SJSA1 (cell line): Measurements from ENCODE around the gene MBTD1. TPM values are rescaled to one million over a fixed set of nuclear protein-coding genes. Genes with fewer than 3 reads are reported as not detected.
A peak's percentile ranks its signal among the peaks of the same experiment; 100 is the strongest.

ENCODE experiments used
- DNase-seq, 2 experiments: peaks; one replicate each; pipeline ENCODE4 v3.0.0-alpha.2; 2015 to 2020; ENCODE audit warnings: low spot score in 2 of 2, low read depth in 1 of 2
- H3K27ac ChIP-seq: fragments of 250-450 bp; sonication (Bioruptor Pico); 2 replicates; pipeline ENCODE4 v1.5.1; 2020; ENCODE audit warnings: mild to moderate bottlenecking, moderate library complexity
- H3K27me3 ChIP-seq: fragments of 250-450 bp; sonication (Bioruptor Pico); replicated peaks from 2 replicates; pipeline ENCODE4 v1.5.1; 2020; ENCODE audit warnings: mild to moderate bottlenecking, moderate library complexity
- H3K36me3 ChIP-seq: fragments of 250-450 bp; sonication (Bioruptor Pico); 2 replicates; pipeline ENCODE4 v1.5.1; 2020; ENCODE audit warnings: mild to moderate bottlenecking
- H3K4me1 ChIP-seq: fragments of 250-450 bp; sonication (Bioruptor Pico); replicated peaks from 2 replicates; pipeline ENCODE4 v1.6.1; 2021; ENCODE audit warnings: mild to moderate bottlenecking
- H3K4me3 ChIP-seq: fragments of 250-450 bp; sonication (Bioruptor Pico); 2 replicates; pipeline ENCODE4 v1.5.1; 2020; ENCODE audit warnings: mild to moderate bottlenecking
- H3K9me3 ChIP-seq: fragments of 250-450 bp; sonication (Bioruptor Pico); replicated peaks from 2 replicates; pipeline ENCODE4 v1.5.1; 2020; ENCODE audit warnings: mild to moderate bottlenecking
- total RNA-seq: library from RNA; depleted of rRNA; stranded (reverse); fragments of >200 nt; shearing (Covaris generic); gene quantifications from 2 replicates; pipeline ENCODE4 v1.2.3, GENCODE V29; 2014

Gene MBTD1
- total RNA-seq, 1 experiment from 2014 or later, result 11.3 TPM

GRCh38 chr17:51164911-51165679 is 94.8 kb downstream of the MBTD1 start:
- H3K27me3 ChIP-seq, result no peaks in the 10 kb centered on the region
- H3K4me1 ChIP-seq, result peaks cover 12% of the 10 kb centered on the region
- peak overlapping the region; percentile 92; the same call in 1 of the 2 replicates for H3K4me3 ChIP-seq
- peaks cover 82% of the 10 kb centered on the region for H3K36me3 ChIP-seq
- no peak for DNase-seq
- no peaks in the 10 kb centered on the region for H3K9me3 ChIP-seq
- H3K27ac ChIP-seq, result no peak overlapping the region; the same call in 1 of the 2 replicates

- Histone ChIP-seq H3K27me3 (no peaks in the 10 kb centered on the region), H3K4me3 (no peak overlapping the region), H3K4me1 (peaks cover 7% of the 10 kb centered on the region), H3K27ac (no peak overlapping the region), H3K9me3 (no peaks in the 10 kb centered on the region), H3K36me3 (peaks cover 78% of the 10 kb centered on the region)
- DNase-seq, result no peak
These were observed 98.3 kb downstream of the MBTD1 start for GRCh38 chr17:51161541-51161940.

- no peak for DNase-seq
- H3K27ac ChIP-seq, result no peak overlapping the region
- H3K36me3 ChIP-seq, result peaks cover 78% of the 10 kb centered on the region
- H3K9me3 ChIP-seq, result no peaks in the 10 kb centered on the region
- peaks cover 3% of the 10 kb centered on the region for H3K4me1 ChIP-seq
- no peaks in the 10 kb centered on the region for H3K27me3 ChIP-seq
- H3K4me3 ChIP-seq, result no peak overlapping the region
These were observed 100.2 kb downstream of the MBTD1 start for GRCh38 chr17:51159604-51160003.

GRCh38 chr17:51155416-51155815 is 104.4 kb downstream of the MBTD1 start:
- Histone ChIP-seq H3K4me3 (no peak overlapping the region), H3K36me3 (peaks cover 56% of the 10 kb centered on the region), H3K4me1 (peaks cover 17% of the 10 kb centered on the region), H3K9me3 (no peaks in the 10 kb centered on the region), H3K27ac (no peak overlapping the region), H3K27me3 (no peaks in the 10 kb centered on the region)
- DNase-seq, result no peak

- H3K4me3 ChIP-seq, result peak overlapping the region; percentile 61
- peaks cover 17% of the 10 kb centered on the region for H3K4me1 ChIP-seq
- peaks cover 43% of the 10 kb centered on the region for H3K36me3 ChIP-seq
- no peaks in the 10 kb centered on the region for H3K27me3 ChIP-seq
- DNase-seq, result peak in 1 of 2 experiments; percentile 28
- H3K9me3 ChIP-seq, result no peaks in the 10 kb centered on the region
- H3K27ac ChIP-seq, result no peak overlapping the region
These were observed 105.7 kb downstream of the MBTD1 start for GRCh38 chr17:51154176-51154575.

- peaks cover 37% of the 10 kb centered on the region for H3K36me3 ChIP-seq
- peak within 1 kb of the TSS; percentile 71 for H3K27ac ChIP-seq
- H3K9me3 ChIP-seq, result no peaks in the 10 kb centered on the region
- H3K4me1 ChIP-seq, result peaks cover 17% of the 10 kb centered on the region
- DNase-seq, result peak; percentile 99
- H3K27me3 ChIP-seq, result no peaks in the 10 kb centered on the region
- peak within 1 kb of the TSS; percentile 61 for H3K4me3 ChIP-seq
These were observed 106.4 kb downstream of the MBTD1 start, which contains the start of gene NME1 for GRCh38 chr17:51153210-51154072. NME1 (plus strand) TSS chr17:51153559; CDS start chr17:51155655, 2,096 bp downstream.

- Histone ChIP-seq H3K27ac (peak overlapping the region; percentile 71), H3K9me3 (no peaks in the 10 kb centered on the region), H3K4me3 (peak overlapping the region; percentile 61), H3K4me1 (peaks cover 22% of the 10 kb centered on the region), H3K27me3 (no peaks in the 10 kb centered on the region), H3K36me3 (peaks cover 31% of the 10 kb centered on the region)
- DNase-seq, result no peak
These were observed 107.1 kb downstream of the MBTD1 start for GRCh38 chr17:51152766-51153209.

GRCh38 chr17:51150932-51151331 is 108.9 kb downstream of the MBTD1 start:
- Histone ChIP-seq H3K36me3 (peaks cover 16% of the 10 kb centered on the region), H3K4me1 (peaks cover 32% of the 10 kb centered on the region), H3K27me3 (no peaks in the 10 kb centered on the region), H3K27ac (no peak overlapping the region), H3K4me3 (no peak overlapping the region), H3K9me3 (no peaks in the 10 kb centered on the region)
- no peak for DNase-seq

GRCh38 chr17:51149163-51149562 is 110.7 kb downstream of the MBTD1 start:
- Histone ChIP-seq H3K36me3 (peaks cover 4% of the 10 kb centered on the region), H3K27me3 (no peaks in the 10 kb centered on the region), H3K4me1 (peaks cover 25% of the 10 kb centered on the region), H3K4me3 (no peak overlapping the region), H3K27ac (no peak overlapping the region), H3K9me3 (no peaks in the 10 kb centered on the region)
- DNase-seq, result no peak

- peak overlapping the region; percentile 40 for H3K27ac ChIP-seq
- no peaks in the 10 kb centered on the region for H3K27me3 ChIP-seq
- H3K4me1 ChIP-seq, result peaks cover 20% of the 10 kb centered on the region
- no peak overlapping the region for H3K4me3 ChIP-seq
- H3K9me3 ChIP-seq, result no peaks in the 10 kb centered on the region
- no peaks in the 10 kb centered on the region for H3K36me3 ChIP-seq
- DNase-seq, result peak; percentile 69 to 78
These were observed 112.2 kb downstream of the MBTD1 start for GRCh38 chr17:51147650-51148049.

GRCh38 chr17:51144266-51145022 is 115.4 kb downstream of the MBTD1 start:
- H3K27me3 ChIP-seq, result no peaks in the 10 kb centered on the region
- no peaks in the 10 kb centered on the region for H3K9me3 ChIP-seq
- peaks cover 15% of the 10 kb centered on the region for H3K4me1 ChIP-seq
- H3K4me3 ChIP-seq, result no peak overlapping the region
- no peaks in the 10 kb centered on the region for H3K36me3 ChIP-seq
- DNase-seq, result no peak
- H3K27ac ChIP-seq, result no peak overlapping the region

GRCh38 chr17:51142597-51142996 is 117.3 kb downstream of the MBTD1 start:
- Histone ChIP-seq H3K27me3 (no peaks in the 10 kb centered on the region), H3K36me3 (no peaks in the 10 kb centered on the region), H3K27ac (no peak overlapping the region), H3K4me1 (peaks cover 8% of the 10 kb centered on the region), H3K9me3 (no peaks in the 10 kb centered on the region), H3K4me3 (no peak overlapping the region)
- DNase-seq, result no peak

GRCh38 chr17:51135956-51136355 is 123.9 kb downstream of the MBTD1 start:
- H3K9me3 ChIP-seq, result no peaks in the 10 kb centered on the region
- DNase-seq, result no peak
- H3K36me3 ChIP-seq, result no peaks in the 10 kb centered on the region
- H3K4me3 ChIP-seq, result no peak overlapping the region
- peaks cover 20% of the 10 kb centered on the region for H3K4me1 ChIP-seq
- H3K27ac ChIP-seq, result no peak overlapping the region
- no peaks in the 10 kb centered on the region for H3K27me3 ChIP-seq
